Measurements from ENCODE around the gene KRT6B.
"Not testable (repeated sequence)": the region's sequence is repeated elsewhere in the genome, so short reads cannot be mapped to it uniquely, and the experiment has no call there.

KRT6B gene

GRCh38 chr12:52452101-52452500, at the start of gene KRT6B:
TSS of gene KRT6B (minus strand) at chr12:52452146. CDS start at chr12:52452078, 68 bp downstream.
- no peak for DNase-seq (ENCODE audit: low read depth)

- no peak for DNase-seq (ENCODE audit: low read depth)
Observed at GRCh38 chr12:52501490-52501889, 49.5 kb upstream of the KRT6B start.

- not testable (repeated sequence) for DNase-seq (ENCODE audit: low read depth)
Observed at GRCh38 chr12:52500574-52500973, 48.6 kb upstream of the KRT6B start.

GRCh38 chr12:52499806-52500560, 48.0 kb upstream of the KRT6B start:
- DNase-seq (ENCODE audit: low read depth), result no peak

- no peak for DNase-seq (ENCODE audit: low read depth)
Observed at GRCh38 chr12:52498946-52499345, 47.0 kb upstream of the KRT6B start.

- DNase-seq (ENCODE audit: low read depth), result no peak
Observed at GRCh38 chr12:52497975-52498374, 46.0 kb upstream of the KRT6B start.

- no peak for DNase-seq (ENCODE audit: low read depth)
Observed at GRCh38 chr12:52496590-52497071, 44.7 kb upstream of the KRT6B start.

- no peak for DNase-seq (ENCODE audit: low read depth)
Observed at GRCh38 chr12:52496054-52496453, 44.1 kb upstream of the KRT6B start.

GRCh38 chr12:52495389-52495788, 43.4 kb upstream of the KRT6B start:
- DNase-seq (ENCODE audit: low read depth), result no peak

- DNase-seq (ENCODE audit: low read depth), result no peak
Observed at GRCh38 chr12:52494518-52494917, 42.6 kb upstream of the KRT6B start.

GRCh38 chr12:52494100-52494499, 42.2 kb upstream of the KRT6B start:
- no peak for DNase-seq (ENCODE audit: low read depth)

GRCh38 chr12:52493172-52493571, 41.2 kb upstream of the KRT6B start, which contains the start of gene KRT6A:
TSS of gene KRT6A (minus strand) at chr12:52493257. CDS start at chr12:52493188, 69 bp downstream.
- DNase-seq (ENCODE audit: low read depth), result no peak

GRCh38 chr12:52492405-52492804, 40.5 kb upstream of the KRT6B start:
- not testable (repeated sequence) for DNase-seq (ENCODE audit: low read depth)

GRCh38 chr12:52491495-52491894, 39.5 kb upstream of the KRT6B start:
- DNase-seq (ENCODE audit: low read depth), result not testable (repeated sequence)

- DNase-seq (ENCODE audit: low read depth), result no peak
Observed at GRCh38 chr12:52488736-52489135, 36.8 kb upstream of the KRT6B start.

GRCh38 chr12:52487744-52488443, 35.9 kb upstream of the KRT6B start:
- not testable (repeated sequence) for DNase-seq (ENCODE audit: low read depth)

- no peak for DNase-seq (ENCODE audit: low read depth)
Observed at GRCh38 chr12:52487211-52487610, 35.3 kb upstream of the KRT6B start.

- DNase-seq (ENCODE audit: low read depth), result no peak
Observed at GRCh38 chr12:52486166-52487105, 34.5 kb upstream of the KRT6B start.

GRCh38 chr12:52480073-52480472, 28.1 kb upstream of the KRT6B start:
- DNase-seq (ENCODE audit: low read depth), result no peak

GRCh38 chr12:52477651-52478050, 25.7 kb upstream of the KRT6B start:
- DNase-seq (ENCODE audit: low read depth), result no peak

- no peak for DNase-seq (ENCODE audit: low read depth)
Observed at GRCh38 chr12:52474212-52474611, 22.3 kb upstream of the KRT6B start.

GRCh38 chr12:52473768-52474167, 21.8 kb upstream of the KRT6B start, which contains the start of gene KRT6C:
TSS of gene KRT6C (minus strand) at chr12:52473805. CDS start at chr12:52473737, 68 bp downstream.
- no peak for DNase-seq (ENCODE audit: low read depth)

Data from T-helper 22 cell (primary cell).